Neural cell (in vitro differentiated cells): ENCODE data around the gene NLRP2B. TPM values are rescaled to one million over a fixed set of nuclear protein-coding genes. Genes with fewer than 3 reads are reported as not detected.

Source experiments
- H2AFZ ChIP-seq: fragments of 200-600, 300-800 bp; sonication (generic), shearing (Covaris generic); 2 replicates; pipeline ENCODE4 v1.6.0; 2014; ENCODE audit warnings: low read depth, mild to moderate bottlenecking, antibody characterized with exemption, low read length, moderate library complexity
- H3F3A ChIP-seq: fragments of 200-600 bp; shearing (Covaris generic); 2 replicates; pipeline ENCODE4 v1.6.1; 2016; ENCODE audit warnings: mild to moderate bottlenecking, moderate library complexity, mixed read lengths, antibody characterized with exemption, low read length; ENCODE audit not compliant: insufficient read depth, poor library complexity, severe bottlenecking
- H3K27ac ChIP-seq: fragments of 200-600, 300-800 bp; sonication (generic), shearing (Covaris generic); 2 replicates; pipeline ENCODE4 v1.5.1; 2014; ENCODE audit warnings: mild to moderate bottlenecking, low read length, moderate library complexity
- H3K27me3 ChIP-seq: fragments of 300-800, 200-600 bp; sonication (generic), shearing (Covaris generic); 2 replicates; pipeline ENCODE4 v1.6.0; 2014; ENCODE audit warnings: mild to moderate bottlenecking, low read depth, low read length, moderate library complexity; ENCODE audit not compliant: insufficient read depth
- H3K36me3 ChIP-seq: fragments of 300-800, 200-600 bp; sonication (generic), shearing (Covaris generic); 2 replicates; pipeline ENCODE4 v1.5.1; 2014; ENCODE audit warnings: mild to moderate bottlenecking, antibody characterized with exemption, low read length, moderate library complexity; ENCODE audit not compliant: insufficient read depth
- H3K4me2 ChIP-seq: fragments of 300-800, 200-600 bp; sonication (generic), shearing (Covaris generic); 2 replicates; pipeline ENCODE4 v1.6.0; 2014; ENCODE audit warnings: mild to moderate bottlenecking, low read length
- H3K4me3 ChIP-seq: fragments of 300-800, 200-600 bp; sonication (generic), shearing (Covaris generic); 2 replicates; pipeline ENCODE4 v1.5.1; 2014; ENCODE audit warnings: mild to moderate bottlenecking, low read length, moderate library complexity
- H3K79me2 ChIP-seq: fragments of 200-600 bp; shearing (Covaris generic); replicated peaks from 2 replicates; pipeline ENCODE4 v1.6.0; 2014; ENCODE audit warnings: mild to moderate bottlenecking, low read length, moderate library complexity; ENCODE audit not compliant: insufficient read depth
- H3K9ac ChIP-seq: fragments of 300-800, 200-600 bp; sonication (generic), shearing (Covaris generic); 2 replicates; pipeline ENCODE4 v1.6.1; 2016; ENCODE audit warnings: mild to moderate bottlenecking, low read length, mixed read lengths
- H3K9me2 ChIP-seq: fragments of 200-600 bp; shearing (Covaris generic); 2 replicates; pipeline ENCODE4 v1.6.1; 2016; ENCODE audit warnings: mild to moderate bottlenecking, low read length, mixed read lengths; ENCODE audit not compliant: insufficient read depth
- H3K9me3 ChIP-seq: fragments of 200-600, 300-800 bp; sonication (generic), shearing (Covaris generic); 2 replicates; pipeline ENCODE4 v1.6.1; 2016; ENCODE audit warnings: mild to moderate bottlenecking, mixed run types, low read length, moderate library complexity, mixed read lengths
- H4K20me1 ChIP-seq: fragments of 200-600 bp; shearing (Covaris generic); 2 replicates; pipeline ENCODE4 v1.6.1; 2016; ENCODE audit warnings: mild to moderate bottlenecking, mixed run types; ENCODE audit not compliant: insufficient read depth
- EP300 ChIP-seq: fragments of 450-650 bp; conservative IDR thresholded peaks from 2 replicates; pipeline ENCODE4 v1.6.1; 2014; ENCODE audit warnings: antibody characterized with exemption, mild to moderate bottlenecking, moderate library complexity; ENCODE audit not compliant: poor library complexity, severe bottlenecking
- EZH2 ChIP-seq: fragments of 200-600, 300-800 bp; shearing (Covaris generic), sonication (generic); IDR thresholded peaks from 2 replicates; pipeline ENCODE4 v1.6.1; 2014; ENCODE audit warnings: antibody characterized with exemption, low read length, borderline replicate concordance, mild to moderate bottlenecking; ENCODE audit not compliant: insufficient read depth, poor library complexity, severe bottlenecking
- MXI1 ChIP-seq: fragments of 450-650 bp; conservative IDR thresholded peaks from 2 replicates; pipeline ENCODE4 v1.6.1; 2014; ENCODE audit warnings: antibody characterized with exemption, mild to moderate bottlenecking; ENCODE audit not compliant: poor library complexity, severe bottlenecking
- POLR2AphosphoS5 ChIP-seq: IDR thresholded peaks from 2 replicates; pipeline ENCODE4 v1.6.1; 2012
- RAD21 ChIP-seq: fragments of 450-650 bp; conservative IDR thresholded peaks from 2 replicates; pipeline ENCODE4 v1.6.1; 2014; ENCODE audit warnings: antibody characterized with exemption, mild to moderate bottlenecking, moderate library complexity
- REST ChIP-seq: IDR thresholded peaks from 2 replicates; pipeline ENCODE4 v1.6.1; 2012; ENCODE audit warnings: borderline replicate concordance
- SMC3 ChIP-seq: fragments of 450-650 bp; conservative IDR thresholded peaks from 2 replicates; pipeline ENCODE4 v1.6.1; 2014; ENCODE audit warnings: antibody characterized with exemption, mild to moderate bottlenecking, moderate library complexity; ENCODE audit not compliant: poor library complexity
- TAF1 ChIP-seq: IDR thresholded peaks from 2 replicates; pipeline ENCODE4 v1.6.1; 2012; ENCODE audit warnings: low read depth
- polyA plus RNA-seq: library from polyadenylated mRNA; depleted of rRNA; stranded (reverse); fragments of >200 nt; gene quantifications from 2 replicates; pipeline ENCODE4 v1.2.3, GENCODE V29; 2014
- TF ChIP-seq, protein P1 (sequence below): fragments of 450-650 bp; IDR thresholded peaks from 2 replicates; pipeline ENCODE4 v1.5.1; 2014; ENCODE audit warnings: antibody characterized with exemption, mild to moderate bottlenecking, moderate library complexity; ENCODE audit not compliant: poor library complexity, severe bottlenecking

NLRP2B gene
- polyA plus RNA-seq, 1 donor from 2014 or later: not detected

- no peak overlapping the region for H2AFZ ChIP-seq
- no peaks in the 10 kb centered on the region for H3K36me3 ChIP-seq
- no peak overlapping the region for H3K4me2 ChIP-seq
- TF ChIP-seq EP300: no peak
- TF ChIP-seq POLR2AphosphoS5: no peak
- no peak for TF ChIP-seq RAD21
- TF ChIP-seq EZH2: no peak
- no peak for TF ChIP-seq TAF1
- no peaks in the 10 kb centered on the region for H3K79me2 ChIP-seq
- H3F3A ChIP-seq: no peaks in the 10 kb centered on the region
- H3K9me3 ChIP-seq: no peaks in the 10 kb centered on the region
- H3K27ac ChIP-seq: no peak overlapping the region
- H3K4me3 ChIP-seq: no peak overlapping the region
- H3K27me3 ChIP-seq: no peaks in the 10 kb centered on the region
- H3K9ac ChIP-seq: no peak overlapping the region
- H4K20me1 ChIP-seq: no peaks in the 10 kb centered on the region
- no peaks in the 10 kb centered on the region for H3K9me2 ChIP-seq
Observed at GRCh38 chrX:57667010-57667409, 13.1 kb downstream of the NLRP2B start.

DNA sequence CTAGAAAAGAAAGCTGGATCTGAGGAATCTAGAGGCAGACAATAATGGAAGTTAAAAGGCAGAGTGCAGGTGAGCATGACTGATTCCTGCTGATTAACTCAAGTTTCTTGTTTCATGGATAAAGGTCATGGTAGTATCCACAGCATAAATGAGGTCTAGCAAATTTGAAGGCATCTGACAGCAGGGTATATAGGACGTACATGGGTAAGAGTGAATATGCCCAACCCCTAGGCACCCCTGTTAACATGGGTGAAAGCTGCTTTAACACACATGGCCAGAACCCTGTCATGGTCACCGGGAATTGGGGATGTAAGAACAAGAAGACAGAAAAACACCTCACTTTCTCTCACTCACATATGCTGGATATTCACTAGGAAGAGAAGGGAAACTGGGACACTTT lies 25.0 kb downstream of the NLRP2B start:
- TF ChIP-seq EP300 (no peak), POLR2AphosphoS5 (no peak), MXI1 (no peak), SMC3 (no peak), TAF1 (no peak), RAD21 (no peak)
- no peaks in the 10 kb centered on the region for H3K27me3 ChIP-seq
- H3K9me3 ChIP-seq: no peaks in the 10 kb centered on the region
- no peaks in the 10 kb centered on the region for H3K79me2 ChIP-seq
- no peaks in the 10 kb centered on the region for H4K20me1 ChIP-seq
- H3K36me3 ChIP-seq: no peaks in the 10 kb centered on the region
- H3K4me2 ChIP-seq: no peak overlapping the region
- no peaks in the 10 kb centered on the region for H3K9me2 ChIP-seq
- H3K27ac ChIP-seq: no peak overlapping the region
- no peaks in the 10 kb centered on the region for H3F3A ChIP-seq
- H2AFZ ChIP-seq: no peak overlapping the region
- H3K4me3 ChIP-seq: no peak overlapping the region
- no peak overlapping the region for H3K9ac ChIP-seq

DNA sequence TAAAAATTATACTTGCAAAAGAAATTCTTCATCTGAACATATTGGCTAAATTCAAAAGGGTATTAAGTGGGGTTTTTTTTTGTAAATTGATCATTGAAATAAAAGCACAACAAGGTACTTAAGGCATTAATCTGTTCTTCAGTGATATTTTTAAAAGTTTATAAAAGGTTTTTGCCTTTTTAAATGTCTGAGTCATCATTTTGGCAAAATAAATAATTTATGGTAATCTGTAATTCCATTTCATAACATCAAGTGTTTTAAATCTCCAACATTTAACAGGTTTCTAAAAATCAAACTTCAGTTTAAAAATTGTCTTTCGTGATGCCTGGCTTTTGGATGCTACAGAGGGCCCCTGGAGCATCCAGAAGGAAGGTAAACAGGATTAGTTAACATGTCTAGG lies 27.4 kb downstream of the NLRP2B start:
- Histone ChIP-seq H3K36me3 (no peaks in the 10 kb centered on the region), H3K27ac (no peak overlapping the region), H3K79me2 (no peaks in the 10 kb centered on the region), H3K9ac (no peak overlapping the region), H3K4me2 (no peak overlapping the region), H3K4me3 (no peak overlapping the region), H3K9me2 (no peaks in the 10 kb centered on the region), H2AFZ (no peak overlapping the region), H3F3A (no peaks in the 10 kb centered on the region), H4K20me1 (no peaks in the 10 kb centered on the region), H3K9me3 (no peaks in the 10 kb centered on the region), H3K27me3 (no peaks in the 10 kb centered on the region)
- TF ChIP-seq REST (no peak), TAF1 (no peak), SMC3 (no peak), RAD21 (no peak)
- TF ChIP-seq, protein P1, sequence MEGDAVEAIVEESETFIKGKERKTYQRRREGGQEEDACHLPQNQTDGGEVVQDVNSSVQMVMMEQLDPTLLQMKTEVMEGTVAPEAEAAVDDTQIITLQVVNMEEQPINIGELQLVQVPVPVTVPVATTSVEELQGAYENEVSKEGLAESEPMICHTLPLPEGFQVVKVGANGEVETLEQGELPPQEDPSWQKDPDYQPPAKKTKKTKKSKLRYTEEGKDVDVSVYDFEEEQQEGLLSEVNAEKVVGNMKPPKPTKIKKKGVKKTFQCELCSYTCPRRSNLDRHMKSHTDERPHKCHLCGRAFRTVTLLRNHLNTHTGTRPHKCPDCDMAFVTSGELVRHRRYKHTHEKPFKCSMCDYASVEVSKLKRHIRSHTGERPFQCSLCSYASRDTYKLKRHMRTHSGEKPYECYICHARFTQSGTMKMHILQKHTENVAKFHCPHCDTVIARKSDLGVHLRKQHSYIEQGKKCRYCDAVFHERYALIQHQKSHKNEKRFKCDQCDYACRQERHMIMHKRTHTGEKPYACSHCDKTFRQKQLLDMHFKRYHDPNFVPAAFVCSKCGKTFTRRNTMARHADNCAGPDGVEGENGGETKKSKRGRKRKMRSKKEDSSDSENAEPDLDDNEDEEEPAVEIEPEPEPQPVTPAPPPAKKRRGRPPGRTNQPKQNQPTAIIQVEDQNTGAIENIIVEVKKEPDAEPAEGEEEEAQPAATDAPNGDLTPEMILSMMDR: no peak
